Measurements from ENCODE around the gene CLECL1.

DNA sequence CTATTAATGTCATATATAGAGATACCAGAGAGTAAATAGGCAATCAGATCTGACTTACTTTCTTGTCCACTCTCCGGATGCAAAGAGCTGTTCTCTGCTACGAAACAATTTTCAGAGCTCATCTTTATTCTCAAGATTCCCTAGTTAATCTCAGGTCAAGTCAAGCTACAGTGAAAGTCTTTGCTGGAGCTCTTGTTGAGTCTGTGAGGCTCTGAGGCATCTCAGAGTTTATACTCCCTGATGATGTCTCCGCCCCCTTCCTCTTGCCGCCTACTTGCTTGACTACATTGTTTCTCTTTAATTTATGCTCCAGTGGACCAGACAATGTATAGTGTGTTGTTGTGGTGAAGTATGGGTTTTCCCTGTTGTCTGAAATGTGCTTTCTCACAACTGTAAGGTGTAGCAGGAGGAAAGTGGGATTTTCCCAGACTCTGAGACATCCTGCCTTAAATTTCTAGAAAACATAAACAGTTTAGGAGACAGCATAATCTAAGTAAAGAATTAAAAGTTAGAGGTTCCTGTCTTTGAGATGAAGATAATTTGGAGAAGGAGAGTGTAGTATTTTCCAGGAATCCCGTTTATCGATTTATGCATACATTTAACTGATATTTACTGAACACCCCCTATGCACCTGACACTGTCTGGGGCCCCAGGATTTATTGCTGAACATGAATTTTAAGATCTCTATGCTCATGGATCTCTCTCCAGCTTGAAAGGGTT lies 28.0 kb upstream of the CLECL1 start, which contains the start of gene CD69:
- no peak for TF ChIP-seq CTCF (IDR thresholded peaks at IDR 0.05 in 2 of 3, conservative IDR thresholded peaks at IDR 0.05 in 1 of 3; ENCODE audit: borderline replicate concordance in 1 of 3, insufficient read depth in 1 of 3, low read depth in 2 of 3, low read length in 2 of 3)
- no peak for TF ChIP-seq ELF1 (IDR thresholded peaks at IDR 0.05; ENCODE audit: borderline replicate concordance, low read depth)
- TF ChIP-seq ZFX (IDR thresholded peaks at IDR 0.05), result no peak
- no peak for TF ChIP-seq EZH2phosphoT487 (IDR thresholded peaks at IDR 0.05; ENCODE audit: borderline replicate concordance)
- TF ChIP-seq SIN3A (IDR thresholded peaks at IDR 0.05; ENCODE audit: low read depth), result no peak
- TF ChIP-seq TCF7L2 (IDR thresholded peaks at IDR 0.05; ENCODE audit: borderline replicate concordance, extremely low read depth, insufficient read depth, insufficient read length), result no peak

Data from HCT116 (cell line).